Stimulated activated CD8-positive, alpha-beta memory T cell treated with anti-CD3 and anti-CD28 coated beads, Interleukin-4, amount 100 ng/mL, for 48 hours (primary cell): ENCODE data around the gene TCP10L.
"Not testable (repeated sequence)": the region's sequence is repeated elsewhere in the genome, so short reads cannot be mapped to it uniquely, and the experiment has no call there.

ENCODE experiments used
- DNase-seq: peaks from one replicate; pipeline ENCODE4 v3.0.0-alpha.2; 2020

Gene TCP10L

GRCh38 chr21:32584472-32584871, 851 bp downstream of the TCP10L start:
- no peak for DNase-seq

GRCh38 chr21:32581732-32582131, 3.6 kb downstream of the TCP10L start:
- DNase-seq, result no peak

- DNase-seq, result no peak
These were observed 4.4 kb downstream of the TCP10L start for GRCh38 chr21:32580949-32581348.

GRCh38 chr21:32578107-32578691, 7.1 kb downstream of the TCP10L start:
- DNase-seq, result peak; percentile 44

GRCh38 chr21:32576011-32576410, 9.3 kb downstream of the TCP10L start:
- no peak for DNase-seq

- DNase-seq, result no peak
These were observed 10.1 kb downstream of the TCP10L start for GRCh38 chr21:32574946-32575925.

GRCh38 chr21:32572574-32573420, 12.5 kb downstream of the TCP10L start:
- DNase-seq, result no peak

GRCh38 chr21:32570456-32570855, 14.9 kb downstream of the TCP10L start:
- DNase-seq, result no peak

GRCh38 chr21:32569261-32570230, 15.8 kb downstream of the TCP10L start:
- peak; percentile 87 for DNase-seq

GRCh38 chr21:32567626-32568025, 17.7 kb downstream of the TCP10L start:
- DNase-seq, result no peak

GRCh38 chr21:32566741-32567389, 18.5 kb downstream of the TCP10L start:
- DNase-seq, result no peak

- no peak for DNase-seq
These were observed 19.4 kb downstream of the TCP10L start for GRCh38 chr21:32565856-32566465.

- no peak for DNase-seq
These were observed 22.4 kb downstream of the TCP10L start for GRCh38 chr21:32562915-32563314.

GRCh38 chr21:32562426-32562825, 22.9 kb downstream of the TCP10L start:
- no peak for DNase-seq

- DNase-seq, result not testable (repeated sequence)
These were observed 23.8 kb downstream of the TCP10L start for GRCh38 chr21:32561476-32561875.

GRCh38 chr21:32560896-32561295, 24.4 kb downstream of the TCP10L start:
- no peak for DNase-seq

GRCh38 chr21:32559006-32559610, 26.2 kb downstream of the TCP10L start:
- no peak for DNase-seq

GRCh38 chr21:32558106-32558505, 27.2 kb downstream of the TCP10L start:
- DNase-seq, result no peak

GRCh38 chr21:32554832-32555638, 30.3 kb downstream of the TCP10L start:
- no peak for DNase-seq

GRCh38 chr21:32549886-32550285, 35.4 kb downstream of the TCP10L start:
- no peak for DNase-seq
